GM12872 (cell line): ENCODE data around the gene NEURL3.
A peak's percentile ranks its signal among the peaks of the same experiment; 100 is the strongest.

Experiments used
- TF ChIP-seq, protein P1 (sequence below): IDR thresholded peaks from 3 replicates; pipeline ENCODE4 v1.5.1; 2011; ENCODE audit warnings: low read depth, mild to moderate bottlenecking, low read length, moderate library complexity; ENCODE audit not compliant: insufficient read depth

NEURL3 gene, protein sequence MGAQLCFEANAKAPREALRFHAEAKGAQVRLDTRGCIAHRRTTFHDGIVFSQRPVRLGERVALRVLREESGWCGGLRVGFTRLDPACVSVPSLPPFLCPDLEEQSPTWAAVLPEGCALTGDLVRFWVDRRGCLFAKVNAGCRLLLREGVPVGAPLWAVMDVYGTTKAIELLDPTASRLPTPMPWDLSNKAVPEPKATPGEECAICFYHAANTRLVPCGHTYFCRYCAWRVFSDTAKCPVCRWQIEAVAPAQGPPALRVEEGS

DNA sequence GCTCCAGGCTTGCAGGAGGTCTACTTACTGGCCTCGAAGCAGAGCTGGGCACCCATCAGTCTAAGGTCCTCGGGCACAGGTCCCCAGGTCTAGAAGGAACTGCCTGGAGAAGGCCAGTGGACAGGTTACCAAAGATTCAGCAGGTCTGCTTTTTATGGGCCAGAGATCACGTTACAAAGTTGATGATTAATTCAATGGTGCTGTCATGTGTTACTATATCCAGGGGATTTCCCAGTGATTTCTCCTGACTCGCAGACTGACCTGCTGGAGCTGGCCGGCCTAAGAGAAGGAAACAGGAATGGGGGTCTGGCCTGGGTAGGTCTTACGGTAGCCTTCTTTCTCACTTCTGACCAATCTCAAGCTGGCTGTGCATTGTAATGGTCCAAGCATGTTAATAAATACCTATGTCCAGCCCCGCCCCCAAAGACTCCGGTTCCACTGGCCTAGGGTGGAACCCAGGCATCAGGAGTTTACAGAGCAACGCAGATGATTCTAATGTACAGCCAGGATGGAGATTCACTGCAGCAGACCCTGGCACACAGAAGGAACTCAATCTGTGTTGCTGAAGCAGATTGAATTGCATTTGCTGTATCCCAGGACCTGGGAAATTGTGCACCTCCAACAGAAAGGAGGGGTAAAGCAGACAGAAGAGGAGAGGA, at the start of gene NEURL3:
NEURL3 (minus strand) TSS at position 127 of the 659 bp plus-strand sequence; CDS start at position 56, 71 bp downstream.
- TF ChIP-seq, protein P1, sequence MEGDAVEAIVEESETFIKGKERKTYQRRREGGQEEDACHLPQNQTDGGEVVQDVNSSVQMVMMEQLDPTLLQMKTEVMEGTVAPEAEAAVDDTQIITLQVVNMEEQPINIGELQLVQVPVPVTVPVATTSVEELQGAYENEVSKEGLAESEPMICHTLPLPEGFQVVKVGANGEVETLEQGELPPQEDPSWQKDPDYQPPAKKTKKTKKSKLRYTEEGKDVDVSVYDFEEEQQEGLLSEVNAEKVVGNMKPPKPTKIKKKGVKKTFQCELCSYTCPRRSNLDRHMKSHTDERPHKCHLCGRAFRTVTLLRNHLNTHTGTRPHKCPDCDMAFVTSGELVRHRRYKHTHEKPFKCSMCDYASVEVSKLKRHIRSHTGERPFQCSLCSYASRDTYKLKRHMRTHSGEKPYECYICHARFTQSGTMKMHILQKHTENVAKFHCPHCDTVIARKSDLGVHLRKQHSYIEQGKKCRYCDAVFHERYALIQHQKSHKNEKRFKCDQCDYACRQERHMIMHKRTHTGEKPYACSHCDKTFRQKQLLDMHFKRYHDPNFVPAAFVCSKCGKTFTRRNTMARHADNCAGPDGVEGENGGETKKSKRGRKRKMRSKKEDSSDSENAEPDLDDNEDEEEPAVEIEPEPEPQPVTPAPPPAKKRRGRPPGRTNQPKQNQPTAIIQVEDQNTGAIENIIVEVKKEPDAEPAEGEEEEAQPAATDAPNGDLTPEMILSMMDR: no peak

DNA sequence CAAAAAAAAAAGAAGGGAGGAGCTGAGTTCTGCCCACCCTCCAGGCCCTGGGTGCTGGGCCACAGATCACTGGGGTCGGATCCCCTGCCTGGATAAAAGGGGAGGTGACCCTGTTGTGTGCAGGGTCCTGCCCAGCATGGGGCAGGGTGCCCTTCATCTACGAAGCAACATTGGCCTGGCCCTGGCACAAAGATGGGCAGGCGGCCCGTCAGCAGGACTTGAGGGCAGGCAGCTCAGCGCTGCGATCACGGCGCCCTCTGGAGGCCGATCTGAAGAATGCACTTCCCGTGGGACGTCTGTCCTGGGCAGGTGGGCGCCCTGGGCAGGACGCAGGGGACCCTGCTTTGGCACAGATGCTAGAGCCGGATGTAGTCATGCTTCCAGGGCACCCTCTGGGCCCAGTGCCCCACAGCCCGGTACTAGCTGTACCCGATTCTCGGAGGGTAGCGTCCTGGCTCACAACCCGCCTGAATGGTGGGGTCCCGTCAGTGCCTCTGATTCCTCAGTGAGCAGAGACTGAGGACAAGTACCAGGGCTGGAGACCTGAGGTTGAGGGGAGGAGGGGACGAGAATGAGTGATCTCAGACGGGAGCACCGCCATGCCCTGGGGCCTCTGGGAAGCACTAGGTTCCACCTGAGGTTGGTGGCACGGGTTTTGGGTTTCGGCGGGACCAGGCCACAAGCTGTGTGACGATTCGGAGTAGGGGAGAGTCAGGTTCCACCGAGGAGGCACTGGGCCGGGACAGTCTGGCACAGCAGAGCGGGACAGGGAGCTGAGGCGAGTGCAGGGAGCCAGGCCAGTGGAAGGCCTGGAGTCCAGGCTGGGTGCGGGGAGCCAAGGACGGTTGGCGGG, 49.4 kb upstream of the NEURL3 start:
- TF ChIP-seq, protein P1: peak; percentile 95

DNA sequence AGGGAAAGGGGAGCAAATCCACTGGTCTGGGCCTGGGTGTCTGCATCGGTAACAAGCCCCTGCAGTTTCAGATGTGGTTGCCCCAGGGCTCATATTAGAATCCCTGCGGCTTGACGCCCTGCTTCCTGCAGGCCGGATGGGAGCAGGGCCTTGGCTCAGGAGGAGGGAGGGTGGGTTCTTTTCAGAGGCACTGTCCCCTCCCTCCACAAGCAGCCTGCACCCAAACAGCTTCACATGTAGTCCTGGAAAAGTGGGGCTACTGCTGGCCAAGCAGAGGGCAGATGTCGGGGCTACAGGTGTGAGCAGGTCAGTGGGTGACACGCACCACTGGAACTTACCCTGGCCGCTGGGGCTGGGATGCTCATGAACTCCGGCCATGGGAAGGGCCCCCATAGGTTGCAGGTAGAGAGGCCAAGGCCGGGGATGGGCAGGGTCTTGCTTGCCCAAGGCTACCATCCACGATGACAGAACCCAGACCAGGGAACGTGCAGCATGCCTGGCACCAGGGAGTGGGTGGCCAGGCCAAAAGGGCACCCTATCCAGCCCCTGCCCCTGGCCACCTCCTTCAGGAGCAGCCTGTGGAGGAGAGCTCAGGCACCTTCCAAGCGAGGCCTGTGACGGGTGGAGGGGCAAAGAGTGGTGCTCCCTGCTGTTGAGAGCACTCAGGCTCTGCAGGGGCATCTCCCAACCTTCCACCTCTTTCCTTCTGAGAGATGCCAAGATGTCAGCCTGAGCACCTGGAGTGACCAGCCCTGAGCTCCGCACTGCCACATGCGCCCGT, 48.2 kb upstream of the NEURL3 start:
- TF ChIP-seq, protein P1: no peak

DNA sequence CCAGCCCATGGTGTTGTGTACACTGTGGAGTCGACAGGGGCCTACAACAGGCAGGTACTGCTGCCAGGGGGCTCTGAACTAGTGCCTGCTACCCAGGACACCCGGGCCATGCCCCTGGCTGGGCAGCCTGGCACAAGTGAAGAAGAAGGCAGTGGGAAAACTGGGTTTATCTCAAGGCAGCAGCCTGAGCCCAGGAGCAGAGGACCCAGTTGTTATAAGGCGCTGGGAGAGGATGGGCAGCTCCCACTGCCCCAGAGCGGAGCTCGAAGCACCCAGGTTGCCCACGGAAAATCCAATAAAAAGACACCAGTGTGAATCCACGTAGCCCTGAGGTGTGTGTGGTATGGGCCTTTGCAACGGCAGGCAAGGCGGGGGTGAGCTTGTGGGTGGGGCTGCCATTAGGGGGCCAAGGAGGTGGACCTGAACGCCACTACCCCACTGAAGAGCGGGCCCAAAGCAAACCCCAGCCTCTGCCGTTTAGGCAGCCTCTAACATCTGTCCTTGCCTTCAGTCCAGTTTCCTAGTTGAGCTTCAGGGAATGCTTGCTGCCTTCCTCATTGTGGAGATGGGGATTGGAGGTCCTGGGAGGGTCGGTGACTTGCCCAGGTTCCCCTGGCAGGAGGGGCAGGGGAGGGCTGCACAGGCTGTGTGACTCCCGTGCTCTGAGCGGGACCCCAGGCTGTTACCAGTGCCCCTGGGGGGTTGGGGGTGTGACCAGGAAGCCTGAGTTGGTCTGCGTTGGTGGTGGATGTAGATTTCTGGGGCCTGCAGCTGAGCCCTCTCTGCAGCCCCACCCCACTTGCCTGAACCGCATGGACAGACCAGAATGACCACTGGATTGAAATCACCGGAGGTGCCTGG, 47.4 kb upstream of the NEURL3 start:
- TF ChIP-seq, protein P1: no peak

DNA sequence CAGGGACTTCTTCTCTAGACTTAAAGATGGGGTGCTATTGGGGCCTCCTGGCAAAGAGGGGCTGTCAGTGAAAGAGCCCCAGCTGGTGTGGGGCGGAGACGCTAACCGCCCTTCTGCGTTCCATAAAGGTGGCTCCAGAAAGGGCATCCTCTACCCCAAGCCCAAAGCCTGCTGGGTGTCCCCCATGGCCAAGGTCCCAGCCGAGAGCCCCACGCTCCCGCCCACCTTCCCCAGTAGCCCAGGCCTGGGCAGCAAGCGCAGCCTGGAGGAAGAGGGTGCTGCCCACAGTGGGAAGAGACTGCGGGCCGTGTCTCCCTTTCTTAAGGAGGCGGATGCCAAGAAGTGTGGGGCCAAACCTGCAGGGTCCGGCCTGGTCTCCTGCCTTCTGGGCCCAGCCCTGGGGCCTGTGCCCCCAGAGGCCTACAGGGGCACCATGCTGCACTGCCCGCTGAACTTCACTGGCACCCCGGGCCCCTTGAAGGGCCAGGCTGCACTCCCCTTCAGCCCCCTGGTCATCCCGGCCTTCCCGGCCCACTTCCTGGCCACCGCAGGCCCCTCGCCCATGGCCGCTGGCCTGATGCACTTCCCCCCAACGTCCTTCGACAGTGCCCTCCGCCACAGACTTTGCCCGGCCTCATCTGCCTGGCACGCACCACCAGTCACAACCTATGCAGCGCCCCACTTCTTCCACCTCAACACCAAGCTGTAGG, 46.6 kb upstream of the NEURL3 start:
- TF ChIP-seq, protein P1: no peak
